Islet precursor cell (in vitro differentiated cells): ENCODE data around the gene EXOC3.
"Not testable (repeated sequence)": the region's sequence is repeated elsewhere in the genome, so short reads cannot be mapped to it uniquely, and the experiment has no call there.

ENCODE experiments used
- DNase-seq: peaks from one replicate; pipeline ENCODE4 v3.0.0-alpha.2; 2018

EXOC3 gene

GRCh38 chr5:458547-459353, 15.8 kb downstream of the EXOC3 start:
- peak; percentile 77 for DNase-seq

- DNase-seq = no peak
These were observed 16.7 kb downstream of the EXOC3 start for GRCh38 chr5:459562-460272.

- no peak for DNase-seq
These were observed 17.3 kb downstream of the EXOC3 start for GRCh38 chr5:460273-460625.

- no peak for DNase-seq
These were observed 19.1 kb downstream of the EXOC3 start for GRCh38 chr5:462051-462481.

- DNase-seq = no peak
These were observed 20.3 kb downstream of the EXOC3 start for GRCh38 chr5:463301-463700.

- no peak for DNase-seq
These were observed 21.0 kb downstream of the EXOC3 start for GRCh38 chr5:463952-464351.

- DNase-seq = no peak
These were observed 21.5 kb downstream of the EXOC3 start for GRCh38 chr5:464446-464842.

- no peak for DNase-seq
These were observed 22.0 kb downstream of the EXOC3 start for GRCh38 chr5:464843-465590.

- peak; percentile 43 for DNase-seq
These were observed 22.8 kb downstream of the EXOC3 start for GRCh38 chr5:465591-466403.

- DNase-seq = no peak
These were observed 23.8 kb downstream of the EXOC3 start for GRCh38 chr5:466661-467310.

GRCh38 chr5:468401-468800, 25.4 kb downstream of the EXOC3 start:
- no peak for DNase-seq

GRCh38 chr5:469752-470483, 26.9 kb downstream of the EXOC3 start:
- DNase-seq = no peak

- no peak for DNase-seq
These were observed 28.2 kb downstream of the EXOC3 start for GRCh38 chr5:470961-471749.

GRCh38 chr5:471750-472058, 28.7 kb downstream of the EXOC3 start:
- no peak for DNase-seq

GRCh38 chr5:472076-472655, 29.2 kb downstream of the EXOC3 start:
- DNase-seq = no peak

- DNase-seq = peak; percentile 83
These were observed 29.9 kb downstream of the EXOC3 start for GRCh38 chr5:472656-473550.

GRCh38 chr5:473551-474192, 30.7 kb downstream of the EXOC3 start:
- DNase-seq = peak; percentile 73

GRCh38 chr5:474232-474839, 31.4 kb downstream of the EXOC3 start:
- DNase-seq = not testable (repeated sequence)
